ENCODE results near the gene RBM47. TPM values are rescaled to one million over a fixed set of nuclear protein-coding genes. Genes with fewer than 3 reads are reported as not detected.
"Not testable (repeated sequence)": the region's sequence is repeated elsewhere in the genome, so short reads cannot be mapped to it uniquely, and the experiment has no call there.

RBM47 gene
- total RNA-seq, 3 donors from 2014 or later = 0.87 to 1.9 (median 1.1) TPM

- H3K36me3 Mint-ChIP-seq (ENCODE audit: insufficient read depth) = no peaks in the 10 kb centered on the region
- ATAC-seq (no peak), DNase-seq (no peak)
- no peak overlapping the region for H3K4me3 Mint-ChIP-seq
- no peaks in the 10 kb centered on the region for H3K27me3 Mint-ChIP-seq (ENCODE audit: low read depth)
- H3K9me3 Mint-ChIP-seq = no peaks in the 10 kb centered on the region
- H3K4me1 Mint-ChIP-seq (ENCODE audit: low read depth) = peaks cover 2% of the 10 kb centered on the region
These were observed 155.9 kb downstream of the RBM47 start for GRCh38 chr4:40473578-40474388.

GRCh38 chr4:40471923-40472322 is 157.7 kb downstream of the RBM47 start:
- Mint-ChIP-seq H3K4me3 (no peak overlapping the region), H3K9me3 (no peaks in the 10 kb centered on the region), H3K4me1 (ENCODE audit: low read depth) (peaks cover 2% of the 10 kb centered on the region), H3K36me3 (ENCODE audit: insufficient read depth) (no peaks in the 10 kb centered on the region), H3K27me3 (ENCODE audit: low read depth) (no peaks in the 10 kb centered on the region)
- no peak for DNase-seq
- ATAC-seq = peak in 1 of 2 donors; percentile 40

GRCh38 chr4:40466789-40467188 is 162.9 kb downstream of the RBM47 start:
- Mint-ChIP-seq H3K9me3 (no peaks in the 10 kb centered on the region), H3K4me1 (ENCODE audit: low read depth) (no peaks in the 10 kb centered on the region), H3K27me3 (ENCODE audit: low read depth) (no peaks in the 10 kb centered on the region), H3K36me3 (ENCODE audit: insufficient read depth) (no peaks in the 10 kb centered on the region), H3K4me3 (no peak overlapping the region)
- ATAC-seq = peak; percentile 51 to 67
- no peak for DNase-seq

- Mint-ChIP-seq H3K4me1 (ENCODE audit: low read depth) (no peaks in the 10 kb centered on the region), H3K4me3 (no peak overlapping the region), H3K9me3 (no peaks in the 10 kb centered on the region), H3K36me3 (ENCODE audit: insufficient read depth) (no peaks in the 10 kb centered on the region), H3K27me3 (ENCODE audit: low read depth) (no peaks in the 10 kb centered on the region)
- no peak for DNase-seq
- peak in 1 of 2 donors; percentile 35 for ATAC-seq
These were observed 167.3 kb downstream of the RBM47 start for GRCh38 chr4:40462326-40462725.

GRCh38 chr4:40461879-40462278 is 167.8 kb downstream of the RBM47 start:
- Mint-ChIP-seq H3K9me3 (no peaks in the 10 kb centered on the region), H3K4me1 (ENCODE audit: low read depth) (no peaks in the 10 kb centered on the region), H3K36me3 (ENCODE audit: insufficient read depth) (no peaks in the 10 kb centered on the region), H3K4me3 (no peak overlapping the region), H3K27me3 (ENCODE audit: low read depth) (no peaks in the 10 kb centered on the region)
- ATAC-seq (no peak), DNase-seq (no peak)

- Mint-ChIP-seq H3K4me3 (no peak overlapping the region), H3K36me3 (ENCODE audit: insufficient read depth) (no peaks in the 10 kb centered on the region), H3K4me1 (ENCODE audit: low read depth) (no peaks in the 10 kb centered on the region), H3K27me3 (ENCODE audit: low read depth) (no peaks in the 10 kb centered on the region), H3K9me3 (no peaks in the 10 kb centered on the region)
- DNase-seq (no peak), ATAC-seq (no peak)
These were observed 168.6 kb downstream of the RBM47 start for GRCh38 chr4:40461062-40461461.

GRCh38 chr4:40458683-40459082 is 171.0 kb downstream of the RBM47 start:
- no peaks in the 10 kb centered on the region for H3K9me3 Mint-ChIP-seq
- ATAC-seq = no peak
- no peaks in the 10 kb centered on the region for H3K36me3 Mint-ChIP-seq (ENCODE audit: insufficient read depth)
- no peak for DNase-seq
- no peaks in the 10 kb centered on the region for H3K27me3 Mint-ChIP-seq (ENCODE audit: low read depth)
- no peak overlapping the region for H3K4me3 Mint-ChIP-seq
- no peaks in the 10 kb centered on the region for H3K4me1 Mint-ChIP-seq (ENCODE audit: low read depth)

GRCh38 chr4:40458109-40458508 is 171.6 kb downstream of the RBM47 start:
- H3K9me3 Mint-ChIP-seq = no peaks in the 10 kb centered on the region

GRCh38 chr4:40455340-40455902 is 174.2 kb downstream of the RBM47 start:
- ATAC-seq = no peak
- DNase-seq = no peak
- Mint-ChIP-seq H3K4me3 (no peak overlapping the region), H3K36me3 (ENCODE audit: insufficient read depth) (no peaks in the 10 kb centered on the region), H3K9me3 (no peaks in the 10 kb centered on the region), H3K27me3 (ENCODE audit: low read depth) (no peaks in the 10 kb centered on the region), H3K4me1 (ENCODE audit: low read depth) (peaks cover 10% of the 10 kb centered on the region)

More at GRCh38 chr4:40458109-40458508, 171.6 kb downstream of the RBM47 start:
- no peaks in the 10 kb centered on the region for H3K4me1 Mint-ChIP-seq (ENCODE audit: low read depth)
- H3K36me3 Mint-ChIP-seq (ENCODE audit: insufficient read depth) = no peaks in the 10 kb centered on the region
- DNase-seq (no peak), ATAC-seq (no peak)
- H3K27me3 Mint-ChIP-seq (ENCODE audit: low read depth) = no peaks in the 10 kb centered on the region
- H3K4me3 Mint-ChIP-seq = no peak overlapping the region

- no peak overlapping the region for H3K4me3 Mint-ChIP-seq
These were observed 174.8 kb downstream of the RBM47 start for GRCh38 chr4:40454816-40455215.

GRCh38 chr4:40453912-40454311 is 175.8 kb downstream of the RBM47 start:
- peaks cover 10% of the 10 kb centered on the region for H3K4me1 Mint-ChIP-seq (ENCODE audit: low read depth)
- no peak overlapping the region for H3K4me3 Mint-ChIP-seq
- H3K9me3 Mint-ChIP-seq = no peaks in the 10 kb centered on the region
- H3K36me3 Mint-ChIP-seq (ENCODE audit: insufficient read depth) = no peaks in the 10 kb centered on the region
- H3K27me3 Mint-ChIP-seq (ENCODE audit: low read depth) = no peaks in the 10 kb centered on the region
- no peak for ATAC-seq
- DNase-seq = no peak

More at GRCh38 chr4:40454816-40455215, 174.8 kb downstream of the RBM47 start:
- Mint-ChIP-seq H3K27me3 (ENCODE audit: low read depth) (no peaks in the 10 kb centered on the region), H3K36me3 (ENCODE audit: insufficient read depth) (no peaks in the 10 kb centered on the region), H3K4me1 (ENCODE audit: low read depth) (peaks cover 10% of the 10 kb centered on the region), H3K9me3 (no peaks in the 10 kb centered on the region)
- DNase-seq (no peak), ATAC-seq (no peak)

GRCh38 chr4:40448875-40449274 is 180.8 kb downstream of the RBM47 start:
- Mint-ChIP-seq H3K9me3 (no peaks in the 10 kb centered on the region), H3K27me3 (ENCODE audit: low read depth) (no peaks in the 10 kb centered on the region), H3K36me3 (ENCODE audit: insufficient read depth) (no peaks in the 10 kb centered on the region), H3K4me1 (ENCODE audit: low read depth) (peaks cover 10% of the 10 kb centered on the region), H3K4me3 (no peak overlapping the region)
- no peak for DNase-seq
- no peak for ATAC-seq

GRCh38 chr4:40446839-40447238 is 182.8 kb downstream of the RBM47 start:
- Mint-ChIP-seq H3K4me3 (no peak overlapping the region), H3K9me3 (no peaks in the 10 kb centered on the region), H3K36me3 (ENCODE audit: insufficient read depth) (no peaks in the 10 kb centered on the region), H3K4me1 (ENCODE audit: low read depth) (peaks cover 5% of the 10 kb centered on the region), H3K27me3 (ENCODE audit: low read depth) (no peaks in the 10 kb centered on the region)
- DNase-seq (no peak), ATAC-seq (no peak)

- not testable (repeated sequence) for H3K36me3 Mint-ChIP-seq (ENCODE audit: insufficient read depth); H3K9me3 Mint-ChIP-seq; H3K4me3 Mint-ChIP-seq; DNase-seq; H3K27me3 Mint-ChIP-seq (ENCODE audit: low read depth); H3K4me1 Mint-ChIP-seq (ENCODE audit: low read depth); ATAC-seq
These were observed 183.4 kb downstream of the RBM47 start for GRCh38 chr4:40446261-40446750.

- Mint-ChIP-seq H3K9me3 (no peaks in the 10 kb centered on the region), H3K36me3 (ENCODE audit: insufficient read depth) (no peaks in the 10 kb centered on the region), H3K27me3 (ENCODE audit: low read depth) (no peaks in the 10 kb centered on the region), H3K4me1 (ENCODE audit: low read depth) (peaks cover 6% of the 10 kb centered on the region), H3K4me3 (no peak overlapping the region)
- DNase-seq = no peak
- no peak for ATAC-seq
These were observed 184.0 kb downstream of the RBM47 start for GRCh38 chr4:40445671-40446070.
